ENCODE results near the gene ADAP1. TPM values are rescaled to one million over a fixed set of nuclear protein-coding genes. Genes with fewer than 3 reads are reported as not detected.

The ADAP1 gene
- total RNA-seq, 4 donors from 2014 or later = 9.1 to 18.8 (median 9.9) TPM

DNA sequence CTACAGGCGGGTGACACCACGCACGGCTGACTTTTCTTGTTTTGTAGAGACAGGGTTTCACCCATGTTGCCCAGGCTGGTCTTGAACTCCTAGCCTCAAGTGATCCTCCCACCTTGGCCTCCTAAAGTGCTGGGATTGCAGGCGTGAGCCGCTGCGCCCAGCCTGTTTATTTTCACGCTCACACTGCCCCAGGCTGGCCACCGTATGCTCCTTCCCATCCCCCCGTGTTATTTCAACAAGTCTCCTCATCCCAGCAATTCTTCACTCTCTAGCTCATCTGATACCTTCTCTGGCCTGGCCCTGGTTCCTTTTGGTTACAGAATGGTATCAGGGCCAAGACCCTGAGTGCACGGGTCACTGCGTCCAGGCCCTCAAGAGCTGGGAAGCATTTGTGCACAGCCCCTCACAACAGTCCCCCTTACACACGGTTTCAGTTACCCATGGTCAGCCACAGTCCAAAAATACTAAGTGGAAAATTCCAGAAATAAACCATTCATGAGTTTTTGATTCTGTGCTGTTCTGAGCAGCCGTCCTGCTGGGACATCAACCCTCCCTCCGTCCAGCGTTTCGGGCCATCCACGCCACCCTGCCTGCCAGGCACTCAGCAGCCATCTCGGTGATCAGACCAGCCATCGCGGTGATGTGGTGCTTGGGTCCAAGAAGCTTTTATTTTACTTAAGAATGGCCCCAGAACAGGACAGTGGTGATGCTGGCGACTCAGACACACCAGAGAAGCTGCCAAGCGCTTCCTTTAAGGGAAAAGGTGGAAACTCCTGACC lies 12.0 kb upstream of the ADAP1 start:
- 79 to 84% methylated on average over 22 of the region's 22 CpGs for WGBS, 2 donors

DNA sequence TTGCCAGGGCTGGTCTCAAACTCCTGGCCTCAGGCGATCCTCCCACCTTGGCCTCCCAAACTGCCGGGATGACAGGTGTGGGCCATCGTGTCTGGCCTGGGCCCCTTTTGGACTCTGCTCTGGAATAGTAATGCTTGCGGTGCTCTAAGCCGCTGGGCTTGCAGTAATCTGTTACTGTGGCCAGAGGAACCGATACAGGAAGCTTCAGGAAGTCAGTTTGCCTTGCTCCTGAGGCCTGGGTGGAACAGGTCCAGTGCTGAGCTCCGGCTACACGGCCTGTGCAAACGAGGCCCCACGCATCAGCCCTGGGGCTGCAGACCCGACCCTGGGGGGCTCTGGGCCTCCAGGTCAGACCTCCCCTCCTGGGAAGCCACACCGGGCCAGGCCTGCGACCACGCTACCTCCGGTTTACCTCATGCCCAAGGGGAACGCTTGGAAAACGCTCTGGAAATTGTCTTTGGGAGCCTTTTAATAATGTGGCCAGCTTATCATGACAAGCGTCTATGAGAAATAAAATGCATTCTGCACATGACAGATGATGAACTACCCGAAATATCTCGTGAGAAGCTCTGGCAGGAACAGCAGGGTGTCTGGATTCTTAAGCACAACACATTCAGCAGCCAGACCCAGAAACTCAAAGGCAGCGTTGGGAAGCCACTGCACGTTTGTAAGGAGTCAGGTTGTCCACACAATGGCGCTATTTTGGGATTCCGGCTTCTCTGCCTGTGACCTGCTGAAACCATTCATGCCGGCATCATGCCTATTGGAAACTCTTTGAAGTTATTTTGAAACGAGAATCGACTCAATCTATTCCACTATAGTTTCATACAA lies 10.1 kb upstream of the ADAP1 start:
- peak; percentile 53 to 84 for DNase-seq (ENCODE audit: low spot score in 2 of 2)
- intact Hi-C loops (cut with DNase I; ENCODE audit: low total_unique reads) = no loop called here
- TF ChIP-seq, protein P1, sequence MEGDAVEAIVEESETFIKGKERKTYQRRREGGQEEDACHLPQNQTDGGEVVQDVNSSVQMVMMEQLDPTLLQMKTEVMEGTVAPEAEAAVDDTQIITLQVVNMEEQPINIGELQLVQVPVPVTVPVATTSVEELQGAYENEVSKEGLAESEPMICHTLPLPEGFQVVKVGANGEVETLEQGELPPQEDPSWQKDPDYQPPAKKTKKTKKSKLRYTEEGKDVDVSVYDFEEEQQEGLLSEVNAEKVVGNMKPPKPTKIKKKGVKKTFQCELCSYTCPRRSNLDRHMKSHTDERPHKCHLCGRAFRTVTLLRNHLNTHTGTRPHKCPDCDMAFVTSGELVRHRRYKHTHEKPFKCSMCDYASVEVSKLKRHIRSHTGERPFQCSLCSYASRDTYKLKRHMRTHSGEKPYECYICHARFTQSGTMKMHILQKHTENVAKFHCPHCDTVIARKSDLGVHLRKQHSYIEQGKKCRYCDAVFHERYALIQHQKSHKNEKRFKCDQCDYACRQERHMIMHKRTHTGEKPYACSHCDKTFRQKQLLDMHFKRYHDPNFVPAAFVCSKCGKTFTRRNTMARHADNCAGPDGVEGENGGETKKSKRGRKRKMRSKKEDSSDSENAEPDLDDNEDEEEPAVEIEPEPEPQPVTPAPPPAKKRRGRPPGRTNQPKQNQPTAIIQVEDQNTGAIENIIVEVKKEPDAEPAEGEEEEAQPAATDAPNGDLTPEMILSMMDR (IDR thresholded peaks at IDR 0.05) = no peak
- H3K4me3 ChIP-seq (ENCODE audit: low read depth, poor library complexity, severe bottlenecking) = no peak overlapping the region
- WGBS, 2 donors = 18 to 25% methylated on average over 16 to 27 of the region's 27 CpGs

More for the DNA sequence above, 12.0 kb upstream of the ADAP1 start:
- no peak overlapping the region for H3K4me3 ChIP-seq (ENCODE audit: low read depth, poor library complexity, severe bottlenecking)
- intact Hi-C loops (cut with DNase I; ENCODE audit: low total_unique reads) = no loop called here
- TF ChIP-seq, protein P1 (IDR thresholded peaks at IDR 0.05) = no peak
- DNase-seq (ENCODE audit: low spot score in 2 of 2) = no peak

DNA sequence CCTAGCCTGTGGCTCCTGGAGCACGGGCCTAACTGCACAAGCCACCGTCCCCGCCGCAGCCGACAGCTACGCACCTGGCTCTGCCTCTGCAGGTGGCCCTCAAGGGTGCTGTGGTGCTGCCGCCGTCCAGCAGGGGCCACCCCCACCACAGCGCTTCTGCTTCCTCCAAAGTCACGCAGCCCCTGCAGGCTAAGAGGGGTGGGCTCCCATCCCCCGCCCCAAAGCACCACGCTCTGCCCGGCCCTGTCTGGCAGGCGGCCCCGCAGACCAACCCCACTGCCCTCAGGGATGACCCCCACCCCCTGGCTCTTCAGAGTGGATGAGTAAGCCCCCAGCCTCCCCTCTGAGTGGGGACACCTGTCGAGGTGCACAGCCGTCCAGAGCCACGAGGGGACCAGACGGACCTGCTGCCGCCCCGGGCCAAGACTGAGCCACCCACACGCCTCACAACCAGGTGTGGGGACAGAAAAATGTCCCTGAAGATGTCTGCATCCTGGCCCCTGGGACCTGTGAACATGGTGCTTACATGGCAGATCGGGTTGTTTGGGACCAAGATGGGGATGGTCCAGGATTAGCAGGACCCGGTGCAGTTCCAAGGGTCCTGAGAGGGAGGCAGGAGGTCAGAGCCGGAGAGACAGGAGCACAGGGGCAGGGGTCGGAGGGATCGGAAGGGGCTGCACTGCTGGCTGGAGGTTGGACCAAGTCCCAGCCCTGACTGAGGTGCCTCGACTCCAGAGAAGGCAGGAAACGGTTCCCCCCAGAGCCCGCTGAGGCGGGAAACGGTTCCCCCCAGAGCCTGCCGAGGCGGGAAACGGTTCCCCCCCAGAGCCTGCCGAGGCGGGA lies 9.0 kb upstream of the ADAP1 start:
- DNase-seq (ENCODE audit: low spot score in 2 of 2) = peak in 1 of 2 donors; percentile 83
- H3K4me3 ChIP-seq (ENCODE audit: low read depth, poor library complexity, severe bottlenecking) = no peak overlapping the region
- intact Hi-C loops (cut with DNase I; ENCODE audit: low total_unique reads) = no loop called here
- WGBS, 2 donors = 21 to 46% methylated on average over 27 to 29 of the region's 37 CpGs
- TF ChIP-seq, protein P1 (IDR thresholded peaks at IDR 0.05) = no peak
- no peak for TF ChIP-seq POLR2A (IDR thresholded peaks at IDR 0.05)

DNA sequence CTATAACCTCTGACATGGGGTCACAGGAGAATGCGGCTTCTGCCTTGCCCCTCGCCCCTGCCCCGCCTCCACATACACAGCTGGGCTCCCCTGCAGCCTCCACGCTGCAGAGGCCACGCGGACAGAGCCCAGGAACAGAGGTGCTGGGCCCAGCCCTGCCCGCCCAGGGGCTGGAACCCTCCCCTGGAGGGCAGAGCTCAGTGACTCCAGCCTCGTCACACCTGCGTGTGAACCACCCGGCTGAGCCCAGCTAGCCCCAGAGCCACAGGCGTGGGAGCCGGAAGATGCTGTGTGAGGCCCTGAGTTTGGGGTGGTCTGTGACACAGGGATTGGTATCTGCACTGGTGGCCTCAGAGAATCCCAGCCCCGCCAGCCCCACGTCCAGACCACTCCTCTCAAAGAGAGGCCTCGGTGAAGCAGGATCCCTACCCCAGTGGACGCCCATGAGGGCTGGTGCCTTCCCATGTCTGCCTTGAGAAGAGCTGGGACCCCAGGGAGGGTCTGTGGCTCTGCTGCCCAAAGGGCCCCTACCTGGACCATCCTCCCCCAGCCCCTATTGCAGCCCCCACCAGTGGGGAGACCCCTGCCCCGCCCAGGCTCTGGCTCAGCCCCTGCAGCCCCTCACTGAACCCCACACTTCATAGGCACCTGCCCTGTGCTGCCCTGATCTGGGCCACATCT lies 8.1 kb upstream of the ADAP1 start:
- peak in 1 of 2 donors; percentile 72 for DNase-seq (ENCODE audit: low spot score in 2 of 2)
- 74 to 88% methylated on average over 16 of the region's 17 CpGs for WGBS, 2 donors
- TF ChIP-seq, protein P1 (IDR thresholded peaks at IDR 0.05) = no peak
- TF ChIP-seq POLR2A (IDR thresholded peaks at IDR 0.05) = no peak
- intact Hi-C loops (cut with DNase I; ENCODE audit: low total_unique reads) = no loop called here
- no peak overlapping the region for H3K4me3 ChIP-seq (ENCODE audit: low read depth, poor library complexity, severe bottlenecking)

Measured in lower leg skin (tissue), 4 donors.